HG03135 (cell line): Measurements from ENCODE around the gene MCOLN3.
A peak's percentile ranks its signal among the peaks of the same experiment; 100 is the strongest.
"Not testable (repeated sequence)": the region's sequence is repeated elsewhere in the genome, so short reads cannot be mapped to it uniquely, and the experiment has no call there.

Experiments
- ATAC-seq: cut with Tn5 transposase; IDR thresholded peaks from one replicate; pipeline ENCODE4 v1.9.1; 2021; ENCODE audit warnings: mild to moderate bottlenecking, moderate library complexity; ENCODE audit not compliant: unreplicated experiment

The MCOLN3 gene

GRCh38 chr1:84995484-84996334 is 52.6 kb downstream of the MCOLN3 start:
- peak; percentile 52 for ATAC-seq

DNA sequence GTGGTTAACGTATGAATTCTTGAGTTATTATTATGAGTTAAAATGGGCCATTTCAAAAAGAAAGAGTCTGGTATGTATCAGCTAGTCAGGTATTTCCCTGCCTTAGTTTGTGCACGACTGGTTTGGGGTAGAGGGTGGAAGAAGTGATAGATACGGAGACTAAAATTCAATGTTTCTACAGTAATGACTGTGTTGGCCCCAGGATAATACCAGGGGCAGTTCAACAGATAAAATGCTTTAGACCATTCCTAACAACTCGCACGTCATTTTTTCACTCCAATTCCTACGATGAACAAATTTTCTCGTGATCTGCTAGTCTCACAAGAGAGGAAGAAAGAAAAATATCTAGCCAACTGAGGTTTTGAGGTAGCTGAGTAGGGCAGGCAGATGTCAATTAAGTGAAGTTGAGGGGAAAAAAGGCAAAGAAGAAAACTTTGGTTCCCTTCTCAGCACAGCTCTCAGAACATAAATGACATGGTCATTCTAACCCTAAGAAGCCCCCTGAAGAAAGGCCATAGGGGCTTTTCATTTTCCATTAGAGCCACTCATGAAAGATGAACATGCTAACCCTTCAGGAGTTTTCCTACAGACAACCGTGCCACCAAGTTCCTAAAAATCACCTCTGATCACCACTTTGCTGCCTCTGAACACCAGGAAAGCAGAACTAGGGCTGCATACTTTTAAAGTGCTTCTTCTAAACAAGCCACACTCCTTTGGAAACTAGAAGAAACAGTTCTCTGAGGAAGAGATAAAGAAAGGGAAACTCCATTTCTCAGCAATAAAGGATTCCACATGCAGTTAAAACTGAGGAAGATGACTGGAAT is 57.0 kb downstream of the MCOLN3 start:
- no peak for ATAC-seq

DNA sequence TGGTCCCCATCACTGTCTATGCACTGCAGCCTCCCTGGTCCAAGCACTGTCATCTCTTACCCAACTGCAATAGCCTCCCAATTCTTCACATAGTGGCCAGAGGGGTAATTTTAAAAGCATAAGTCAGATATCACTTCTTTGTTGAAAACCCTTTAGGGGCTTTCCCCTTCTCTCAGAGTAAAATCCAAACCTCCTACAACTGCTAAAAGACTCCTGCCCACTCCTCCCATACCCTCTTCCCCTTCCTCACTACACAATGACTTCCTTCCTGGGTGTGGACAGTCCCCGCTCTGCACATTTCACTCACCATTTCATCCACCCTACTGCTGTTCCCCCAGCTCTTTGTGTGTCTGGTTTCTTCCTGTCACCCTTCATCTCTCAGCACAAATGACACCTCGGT is 59.7 kb downstream of the MCOLN3 start:
- ATAC-seq = peak; percentile 48

- not testable (repeated sequence) for ATAC-seq
Observed at GRCh38 chr1:84986561-84986960, 61.7 kb downstream of the MCOLN3 start.

GRCh38 chr1:84985365-84985764 is 62.9 kb downstream of the MCOLN3 start:
- no peak for ATAC-seq

- no peak for ATAC-seq
Observed at GRCh38 chr1:84982395-84982794, 65.9 kb downstream of the MCOLN3 start.

GRCh38 chr1:84975035-84975434 is 73.3 kb downstream of the MCOLN3 start:
- ATAC-seq = peak; percentile 30

GRCh38 chr1:84973498-84974334 is 74.6 kb downstream of the MCOLN3 start:
- peak; percentile 48 for ATAC-seq

DNA sequence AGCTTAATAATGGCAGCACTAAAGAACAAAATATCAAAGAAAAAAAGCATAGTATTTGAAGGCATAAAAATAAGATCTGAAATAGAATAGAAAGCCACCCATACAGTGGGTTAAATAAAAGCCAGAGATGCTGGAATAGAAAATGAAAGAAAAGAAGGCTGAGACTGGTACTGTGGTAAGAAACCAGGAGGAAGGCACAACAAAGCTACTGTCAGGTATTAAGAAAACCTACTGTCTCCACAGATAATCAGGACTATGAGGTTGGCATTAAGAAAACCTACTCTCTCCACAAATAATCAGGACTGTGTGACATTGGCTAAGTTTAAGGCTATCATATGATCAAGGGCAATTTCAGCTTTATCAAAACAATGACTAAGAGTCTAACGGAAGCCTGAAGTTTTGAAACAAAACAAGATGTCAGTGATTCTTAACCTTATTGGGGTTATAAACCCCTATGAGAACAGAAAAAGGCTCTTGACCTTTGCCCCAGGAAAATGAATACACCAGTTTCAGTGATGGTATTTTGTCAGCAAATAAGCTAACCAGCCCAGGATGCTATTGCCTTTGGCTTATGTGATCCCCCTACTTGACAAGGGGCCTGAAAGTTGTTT is 75.8 kb downstream of the MCOLN3 start:
- peak; percentile 48 for ATAC-seq

- ATAC-seq = peak; percentile 37
Observed at GRCh38 chr1:84971957-84972356, 76.3 kb downstream of the MCOLN3 start.

DNA sequence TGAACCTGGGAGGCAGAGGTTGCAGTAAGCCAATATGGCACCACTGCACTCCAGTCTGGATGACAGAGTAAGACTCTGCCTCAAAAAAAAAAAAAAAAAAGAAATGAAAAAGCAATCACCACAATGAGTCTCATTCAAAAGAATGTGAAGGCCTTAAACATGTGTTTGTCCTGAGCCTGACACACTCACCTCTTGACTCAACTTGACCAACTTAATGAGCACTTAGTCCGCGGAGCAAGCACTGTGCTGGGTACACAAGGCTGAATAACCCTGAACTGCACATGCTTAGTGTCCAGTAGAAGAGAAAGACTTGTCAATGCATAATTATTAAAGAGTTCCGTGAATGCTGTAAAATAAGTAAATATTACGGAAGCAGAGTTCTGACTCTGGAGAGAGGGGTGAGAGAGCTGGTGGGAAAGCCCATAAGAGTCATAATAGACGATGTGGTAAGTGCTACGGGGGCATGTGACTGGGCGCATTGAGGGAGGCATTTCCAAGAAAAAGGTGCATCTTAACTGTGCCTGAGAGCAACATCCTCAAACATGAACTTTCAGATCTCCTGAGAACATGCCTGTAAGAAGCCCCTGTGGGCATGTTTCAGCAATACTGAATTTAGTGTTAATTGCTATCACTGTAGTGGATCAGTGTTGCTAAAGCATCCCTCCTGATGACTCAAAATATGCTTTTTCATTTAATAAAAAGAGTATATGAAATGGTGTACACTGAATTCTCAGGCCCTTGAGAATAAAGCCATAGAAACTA is 78.6 kb downstream of the MCOLN3 start:
- peak; percentile 38 for ATAC-seq

GRCh38 chr1:84968865-84969264 is 79.4 kb downstream of the MCOLN3 start:
- ATAC-seq = no peak

- no peak for ATAC-seq
Observed at GRCh38 chr1:84968101-84968500, 80.2 kb downstream of the MCOLN3 start.
